Stimulated activated CD8-positive, alpha-beta memory T cell treated with anti-CD3 and anti-CD28 coated beads, Interleukin-2, amount 100 ng/mL, for 1 hour (primary cell): ENCODE data around the gene PTPRK.

ENCODE experiments used
- DNase-seq, 2 donors: peaks; one replicate each; pipeline ENCODE4 v3.0.0-alpha.2; 2020; ENCODE audit warnings: low read depth in 2 of 2

The PTPRK gene

GRCh38 chr6:128138694-128139093 is 381.7 kb downstream of the PTPRK start:
- DNase-seq: no peak

GRCh38 chr6:128135325-128135724 is 385.1 kb downstream of the PTPRK start:
- no peak for DNase-seq

- no peak for DNase-seq
These were observed 388.8 kb downstream of the PTPRK start for GRCh38 chr6:128131566-128131965.

- DNase-seq: no peak
These were observed 389.4 kb downstream of the PTPRK start for GRCh38 chr6:128131036-128131435.

GRCh38 chr6:128129679-128130078 is 390.7 kb downstream of the PTPRK start:
- DNase-seq: no peak

- no peak for DNase-seq
These were observed 392.7 kb downstream of the PTPRK start for GRCh38 chr6:128127650-128128049.

- DNase-seq: no peak
These were observed 395.7 kb downstream of the PTPRK start for GRCh38 chr6:128124713-128125112.

- no peak for DNase-seq
These were observed 398.8 kb downstream of the PTPRK start for GRCh38 chr6:128121610-128122009.

- DNase-seq: no peak
These were observed 399.2 kb downstream of the PTPRK start for GRCh38 chr6:128121190-128121589.

GRCh38 chr6:128118401-128118800 is 402.0 kb downstream of the PTPRK start:
- DNase-seq: no peak

- DNase-seq: no peak
These were observed 402.5 kb downstream of the PTPRK start for GRCh38 chr6:128117916-128118315.

GRCh38 chr6:128114164-128114563 is 406.2 kb downstream of the PTPRK start:
- no peak for DNase-seq

GRCh38 chr6:128112494-128112893 is 407.9 kb downstream of the PTPRK start:
- DNase-seq: no peak

GRCh38 chr6:128111096-128111495 is 409.3 kb downstream of the PTPRK start:
- DNase-seq: no peak

GRCh38 chr6:128107682-128108081 is 412.7 kb downstream of the PTPRK start:
- no peak for DNase-seq

GRCh38 chr6:128099571-128100197 is 420.7 kb downstream of the PTPRK start:
- DNase-seq: no peak

- no peak for DNase-seq
These were observed 422.3 kb downstream of the PTPRK start for GRCh38 chr6:128098000-128098581.

GRCh38 chr6:128097009-128097408 is 423.4 kb downstream of the PTPRK start:
- DNase-seq: no peak

GRCh38 chr6:128095362-128095761 is 425.0 kb downstream of the PTPRK start:
- DNase-seq: no peak

- DNase-seq: no peak
These were observed 441.4 kb downstream of the PTPRK start for GRCh38 chr6:128079021-128079420.

GRCh38 chr6:128078276-128078675 is 442.1 kb downstream of the PTPRK start:
- DNase-seq: no peak

- DNase-seq: no peak
These were observed 443.6 kb downstream of the PTPRK start for GRCh38 chr6:128076843-128077242.

- DNase-seq: no peak
These were observed 445.8 kb downstream of the PTPRK start for GRCh38 chr6:128074567-128074966.

GRCh38 chr6:128073389-128073788 is 447.0 kb downstream of the PTPRK start:
- no peak for DNase-seq
